Heart left ventricle (tissue), 16 donors: ENCODE data around the gene NRDC. TPM values are rescaled to one million over a fixed set of nuclear protein-coding genes. Genes with fewer than 3 reads are reported as not detected.
"Not testable (repeated sequence)": the region's sequence is repeated elsewhere in the genome, so short reads cannot be mapped to it uniquely, and the experiment has no call there.

ENCODE experiments used
- ATAC-seq, 4 donors: fragments of 200-7000 bp; cut with Tn5 transposase; one replicate each; pipeline ENCODE4 v1.9.1; 2020 to 2022; ENCODE audit warnings: moderate library complexity in 4 of 4, mild to moderate bottlenecking in 3 of 4, moderate number of reproducible peaks in 1 of 4
- DNase-seq, 5 donors: peaks; one replicate each; pipeline ENCODE4 v3.0.0-alpha.2; 2020
- H3K27ac ChIP-seq, 12 donors: fragments of 200-600 bp; sonication (generic) in 4 of 12; one replicate each; pipeline versions ENCODE4 v1.5.0 to v1.8.0; 2016 to 2022; ENCODE audit warnings: mild to moderate bottlenecking in 2 of 12
- H3K27me3 ChIP-seq, 9 donors: fragments of 200-600 bp; sonication (generic) in 2 of 9; one replicate each; pipeline versions ENCODE4 v1.5.1 to v1.8.0; 2016 to 2022; ENCODE audit warnings: mild to moderate bottlenecking in 3 of 9
- H3K36me3 ChIP-seq, 9 donors: fragments of 200-600 bp; sonication (generic) in 2 of 9; one replicate each; pipeline versions ENCODE4 v1.5.0 to v1.8.0; 2018 to 2022; ENCODE audit warnings: mild to moderate bottlenecking in 2 of 9
- H3K4me1 ChIP-seq, 12 donors: fragments of 200-600 bp; sonication (generic) in 4 of 12; one replicate each; pipeline versions ENCODE4 v1.5.0 to v1.8.0; 2016 to 2022; ENCODE audit warnings: mild to moderate bottlenecking in 3 of 12
- H3K4me3 ChIP-seq, 12 donors: fragments of 200-600 bp; sonication (generic) in 4 of 12; one replicate each; pipeline versions ENCODE4 v1.5.0 to v1.8.0; 2017 to 2022; ENCODE audit warnings: mild to moderate bottlenecking in 9 of 12, moderate library complexity in 4 of 12
- H3K9me3 ChIP-seq, 12 donors: fragments of 200-600 bp; sonication (generic) in 4 of 12; one replicate each; pipeline versions ENCODE4 v1.5.0 to v1.8.0; 2016 to 2022; ENCODE audit warnings: mild to moderate bottlenecking in 1 of 12
- CTCF ChIP-seq, 12 donors: fragments of 200-600 bp; sonication (generic) in 4 of 12; IDR thresholded peaks; one replicate each; pipeline versions ENCODE4 v1.5.0 to v1.8.0; 2018 to 2022; ENCODE audit warnings: antibody characterized with exemption in 12 of 12, mild to moderate bottlenecking in 5 of 12
- POLR2A ChIP-seq, 2 donors: fragments of 450-650 bp; IDR thresholded peaks; one replicate each; pipeline ENCODE4 v1.6.1; 2017; ENCODE audit warnings: antibody characterized with exemption in 2 of 2, mild to moderate bottlenecking in 2 of 2, moderate library complexity in 2 of 2
- WGBS, 4 donors: extraction: QIAGEN DNeasy Blood & Tissue Kit in 2 of 4; methylation state at CpG; one replicate each; pipeline versions ENCODE4 v1.1.5 to v1.1.7; 2013 to 2018; 5-methylcytosine and 5-hydroxymethylcytosine counted together
- intact Hi-C, 10 donors: fragments of 100-400 bp; cut with DNase I; formaldehyde crosslinking; loops; one replicate each; pipeline versions ENCODE4 v1.11.1 to v1.14.2; 2022
- polyA plus RNA-seq, 2 donors: library from polyadenylated mRNA; stranded (reverse); fragments of 200-250 nt; gene quantifications; one replicate each; pipeline ENCODE4 v1.2.3, GENCODE V29; 2013
- total RNA-seq, 9 donors: library from RNA; depleted of rRNA in 2 of 9; stranded (reverse); fragments of >200 nt in 2 of 9; fragmentation: NEBNext Ultra II Directional in 3 of 9; extraction: Animal tissue kit (Norgen Biotek cat#: 25700) in 3 of 9; gene quantifications; one replicate each; pipeline versions ENCODE4 v1.1.0 to v1.2.4, GENCODE V29; 2016 to 2023
- donor health status: ischemic (EF 13 %, LVEDD 7.1; RV severe dilation, severe dysfunction).
- donor health status: healthy with polysubstance abuse.
- donor health status: DM: no; HTN: yes; CAD: no.
- donor health status: DM: no; HTN: no; CAD: no.
- donor health status: ischemic (EF 25% LVEDD 6.9; RV normal size, moderate dysfunction).
- donor health status: ischemic (EF 25% LVEDD 5.7; RV mildly dilated, moderate dysfunction).
- donor health status: healthy.
- donor health status: DM: yes; HTN: yes; CAD: no.
- donor health status: ischemic (EF 35%, LVEDD 5.7; RV mildly dilated, moderate dysfunction).
- donor health status: nonischemic (EF 11% LVEDD 7.7; RV severe dilation, severe dysfunction).
- donor health status: DM: yes; HTN: yes; CAD: no.
- donor health status: PGD.
- donor health status: ischemic (EF 29% LVEDD 5.4; RV normal size, mild dysfunction).
- donor health status: nonischemic (EF 23%, LVEDD 6.1; RV moderate dilation, normal function).

The NRDC gene
- total and polyA plus RNA-seq, 11 donors = 89.4 to 152 (median 124) TPM

- no peaks in the 10 kb centered on the region for H3K4me1 ChIP-seq
- DNase-seq (no peak), ATAC-seq (no peak)
- H3K27me3 ChIP-seq = peaks cover 0 to 73% (median 18%) of the 10 kb centered on the region in 9 donors
- no peak overlapping the region for H3K27ac ChIP-seq
- H3K4me3 ChIP-seq = no peak overlapping the region
- TF ChIP-seq CTCF (IDR thresholded peaks at IDR 0.05) (no peak), POLR2A (IDR thresholded peaks at IDR 0.05) (no peak)
- intact Hi-C loops = loop anchor here (1.0 to 5.0 kb wide), 5 partner anchors 103 to 107 kb away; no protein-coding TSS in a partner anchor
- peaks cover 0 to 6% (median 0%) of the 10 kb centered on the region in 12 donors for H3K9me3 ChIP-seq
- no peaks in the 10 kb centered on the region for H3K36me3 ChIP-seq
Measured at GRCh38 chr1:51897699-51898031, 19.1 kb upstream of the NRDC start.

GRCh38 chr1:51894748-51895147 is 16.2 kb upstream of the NRDC start:
- intact Hi-C loops = loop anchor here in 4 of 10 donors (5.0 kb wide), 1 partner anchor 108 kb away; no protein-coding TSS in a partner anchor
- not testable (repeated sequence) for H3K4me3 ChIP-seq, DNase-seq, H3K9me3 ChIP-seq, H3K4me1 ChIP-seq, H3K36me3 ChIP-seq, ATAC-seq, H3K27ac ChIP-seq
- peaks cover 0 to 78% (median 27%) of the 10 kb centered on the region in 9 donors for H3K27me3 ChIP-seq
- WGBS, 4 donors = 73 to 82% (median 75%) methylated on average over 2 of the region's 2 CpGs

- no peaks in the 10 kb centered on the region for H3K9me3 ChIP-seq
- H3K27me3 ChIP-seq = peaks cover 0 to 22% (median 0%) of the 10 kb centered on the region in 9 donors
- H3K36me3 ChIP-seq = peaks cover 0 to 8% (median 0%) of the 10 kb centered on the region in 9 donors
- intact Hi-C loops = loop anchor here in 1 of 10 donors (5.0 to 10.0 kb wide), 2 partner anchors 179 to 913 kb away; partner anchors contain the start of genes BTF3L4, FAF1 and TXNDC12
- WGBS, 4 donors = 0 to 1% (median 0%) methylated on average over 7 to 17 of the region's 17 CpGs
- H3K4me1 ChIP-seq = peaks cover 8 to 46% (median 34%) of the 10 kb centered on the region in 12 donors
- peak in 1 of 4 donors; percentile 21 for ATAC-seq
- peak overlapping the region; percentile 75 to 97 (median 92) for H3K4me3 ChIP-seq
- DNase-seq = peak in 1 of 5 donors; percentile 19
- H3K27ac ChIP-seq = peak overlapping the region; percentile 81 to 99 (median 97)
- TF ChIP-seq POLR2A (IDR thresholded peaks at IDR 0.05) = no peak
- no peak for TF ChIP-seq CTCF (IDR thresholded peaks at IDR 0.05)
Measured at GRCh38 chr1:51878308-51878615, 265 bp downstream of the NRDC start.

GRCh38 chr1:51877434-51878307 is 856 bp downstream of the NRDC start:
- H3K4me1 ChIP-seq = peaks cover 8 to 51% (median 36%) of the 10 kb centered on the region in 12 donors
- TF ChIP-seq POLR2A (IDR thresholded peaks at IDR 0.05) (no peak), CTCF (IDR thresholded peaks at IDR 0.05) (no peak)
- H3K27me3 ChIP-seq = peaks cover 0 to 16% (median 0%) of the 10 kb centered on the region in 9 donors
- H3K9me3 ChIP-seq = no peaks in the 10 kb centered on the region
- peak overlapping the region; percentile 81 to 99 (median 97) for H3K27ac ChIP-seq
- intact Hi-C loops = loop anchor here in 1 of 10 donors (5.0 to 10.0 kb wide), 2 partner anchors 180 to 913 kb away; partner anchors contain the start of genes BTF3L4, FAF1 and TXNDC12
- DNase-seq (peak in 1 of 5 donors; percentile 39), ATAC-seq (peak in 2 of 4 donors; percentile 2)
- WGBS, 4 donors = 12 to 14% (median 13%) methylated on average over 21 of the region's 21 CpGs
- H3K36me3 ChIP-seq = peaks cover 0 to 8% (median 0%) of the 10 kb centered on the region in 9 donors
- peak overlapping the region; percentile 75 to 97 (median 92) for H3K4me3 ChIP-seq
